H1 (cell line): ENCODE results near the gene MYH10. TPM values are rescaled to one million over a fixed set of nuclear protein-coding genes. Genes with fewer than 3 reads are reported as not detected.

Experiments
- CTCF ChIA-PET: fragments of 300-600 bp; sonication (Branson Sonifier 250); formaldehyde crosslinking; loops from one replicate; lab custom pipeline; 2021; ENCODE audit not compliant: partially characterized antibody; lab: Charles Lee
- POLR2A ChIA-PET: fragments of 300-600 bp; sonication (Branson Sonifier 250); formaldehyde crosslinking; loops from one replicate; lab custom pipeline; 2021; ENCODE audit warnings: inconsistent platforms; ENCODE audit not compliant: partially characterized antibody; lab: Charles Lee
- DNase-seq, 2 experiments: peaks; one replicate each; pipeline versions ENCODE4 v3.0.0 to v3.0.0-alpha.2; 2010 to 2022; ENCODE audit warnings: low spot score in 2 of 2, low read depth in 1 of 2, mixed read lengths in 1 of 2
- FAIRE-seq: peaks from 2 replicates; lab custom pipeline; 2011; peaks lifted over from hg19 to GRCh38; lab: Jason Lieb, UNC
- H2AFZ ChIP-seq: 2 replicates; pipeline ENCODE4 v1.8.1; 2012; ENCODE audit warnings: low read length, inconsistent platforms
- H2AK5ac ChIP-seq: 2 replicates; pipeline ENCODE4 v1.6.1; 2013; ENCODE audit warnings: low read depth, low read length
- H2BK120ac ChIP-seq: replicated peaks from 2 replicates; pipeline ENCODE3; 2013; ENCODE audit warnings: low read depth, low read length, inconsistent platforms
- H2BK12ac ChIP-seq: 2 replicates; pipeline ENCODE4 v1.6.1; 2013; ENCODE audit warnings: low read depth, low read length
- H2BK15ac ChIP-seq: 2 replicates; pipeline ENCODE4 v1.6.1; 2013; ENCODE audit warnings: low read length
- H2BK20ac ChIP-seq: 2 replicates; pipeline ENCODE4 v1.6.1; 2013; ENCODE audit warnings: low read length
- H2BK5ac ChIP-seq: 2 replicates; pipeline ENCODE4 v1.6.1; 2013; ENCODE audit warnings: low read depth, low read length
- H3K14ac ChIP-seq: 2 replicates; pipeline ENCODE4 v1.6.1; 2013; ENCODE audit warnings: inconsistent platforms; ENCODE audit not compliant: insufficient read length
- H3K18ac ChIP-seq: 2 replicates; pipeline ENCODE4 v1.6.1; 2013; ENCODE audit warnings: low read length; ENCODE audit errors: extremely low read depth
- H3K23ac ChIP-seq: 2 replicates; pipeline ENCODE4 v1.6.1; 2013; ENCODE audit warnings: inconsistent platforms; ENCODE audit not compliant: insufficient read length
- H3K23me2 ChIP-seq: 2 replicates; pipeline ENCODE4 v1.6.1; 2013; ENCODE audit warnings: low read depth, low read length
- H3K27ac ChIP-seq: 2 replicates; pipeline ENCODE4 v1.6.1; 2011; ENCODE audit warnings: low read depth, low read length, inconsistent platforms
- H3K27me3 ChIP-seq, 4 experiments: replicated peaks in 1 of 4; 1 replicate in 1 of 4; 2 replicates in 3 of 4; pipeline versions ENCODE4 v1.6.1 to v1.8.1; 2011 to 2013; ENCODE audit warnings: low read length in 3 of 4, mild to moderate bottlenecking in 3 of 4, inconsistent platforms in 2 of 4, mixed read lengths in 2 of 4, moderate library complexity in 1 of 4; ENCODE audit not compliant: control insufficient read depth in 3 of 4, insufficient read depth in 3 of 4; ENCODE audit errors: extremely low read depth in 1 of 4
- H3K36me3 ChIP-seq, 4 experiments: 2 replicates each; pipeline versions ENCODE4 v1.6.1 to v1.8.1; 2011 to 2013; ENCODE audit warnings: mild to moderate bottlenecking in 4 of 4, low read length in 3 of 4, moderate library complexity in 2 of 4, control low read depth in 1 of 4, inconsistent platforms in 1 of 4; ENCODE audit not compliant: insufficient read depth in 4 of 4, control insufficient read depth in 2 of 4
- H3K4ac ChIP-seq: replicated peaks from 2 replicates; pipeline ENCODE3; 2013; ENCODE audit warnings: low read length, low read depth, mixed read lengths, inconsistent platforms; ENCODE audit not compliant: insufficient read length
- H3K4me1 ChIP-seq, 4 experiments: replicated peaks in 1 of 4; 1 replicate in 1 of 4; 2 replicates in 3 of 4; pipeline versions ENCODE4 v1.6.1 to v1.8.1; 2011 to 2013; ENCODE audit warnings: low read length in 3 of 4, inconsistent platforms in 2 of 4, mixed read lengths in 1 of 4; ENCODE audit not compliant: insufficient read depth in 4 of 4, control insufficient read depth in 3 of 4
- H3K4me2 ChIP-seq, 2 experiments: 2 replicates each; pipeline versions ENCODE4 v1.6.1 to v1.8.1; 2011 to 2013; ENCODE audit warnings: low read depth in 2 of 2, low read length in 2 of 2, control low read depth in 1 of 2, inconsistent platforms in 1 of 2, mild to moderate bottlenecking in 1 of 2; ENCODE audit not compliant: insufficient read depth in 1 of 2
- H3K4me3 ChIP-seq, 4 experiments: fragments of 200-600, 300-600 bp in 1 of 4; sonication (generic), shearing (Covaris generic), sonication (Bioruptor Twin) in 1 of 4; 2 replicates each; pipeline versions ENCODE4 v1.5.1 to v1.8.1; 2011 to 2016; ENCODE audit warnings: low read length in 4 of 4, low read depth in 3 of 4, control low read depth in 2 of 4, inconsistent platforms in 2 of 4, mild to moderate bottlenecking in 2 of 4, mixed read lengths in 1 of 4, moderate library complexity in 1 of 4; ENCODE audit not compliant: insufficient read depth in 2 of 4; ENCODE audit errors: extremely low read depth in 1 of 4
- H3K56ac ChIP-seq: replicated peaks from 2 replicates; pipeline ENCODE3; 2013; ENCODE audit warnings: low read depth, mild to moderate bottlenecking, mixed read lengths, low read length, inconsistent platforms; ENCODE audit not compliant: insufficient read length
- H3K79me1 ChIP-seq: 2 replicates; pipeline ENCODE4 v1.6.1; 2013; ENCODE audit warnings: low read depth, low read length, control low read depth
- H3K79me2 ChIP-seq, 2 experiments: 2 replicates each; pipeline versions ENCODE4 v1.6.1 to v1.8.1; 2012 to 2013; ENCODE audit warnings: low read length in 2 of 2, mild to moderate bottlenecking in 2 of 2, inconsistent platforms in 1 of 2; ENCODE audit not compliant: insufficient read depth in 2 of 2, control insufficient read depth in 1 of 2
- H3K9ac ChIP-seq, 4 experiments: replicated peaks in 1 of 4; 1 replicate in 1 of 4; 2 replicates in 3 of 4; pipeline versions ENCODE4 v1.6.1 to v1.8.1; 2011 to 2013; ENCODE audit warnings: low read depth in 3 of 4, low read length in 3 of 4, control low read depth in 2 of 4, mild to moderate bottlenecking in 2 of 4, moderate library complexity in 2 of 4, inconsistent platforms in 1 of 4; ENCODE audit errors: extremely low read depth in 1 of 4
- H3K9me3 ChIP-seq, 2 experiments: 2 replicates each; pipeline versions ENCODE4 v1.6.1 to v1.8.1; 2012 to 2013; ENCODE audit warnings: mild to moderate bottlenecking in 2 of 2, moderate library complexity in 2 of 2, control low read depth in 1 of 2, inconsistent platforms in 1 of 2, low read depth in 1 of 2, low read length in 1 of 2, mixed read lengths in 1 of 2; ENCODE audit not compliant: insufficient read depth in 2 of 2
- H4K20me1 ChIP-seq, 2 experiments: replicated peaks in 1 of 2; 2 replicates each; pipeline versions ENCODE3 to v1.8.1; 2011 to 2013; ENCODE audit warnings: inconsistent platforms in 2 of 2, low read length in 2 of 2, mild to moderate bottlenecking in 1 of 2; ENCODE audit not compliant: insufficient read depth in 2 of 2, control insufficient read depth in 1 of 2
- H4K5ac ChIP-seq: 2 replicates; pipeline ENCODE4 v1.6.1; 2013; ENCODE audit warnings: low read length, low read depth, mixed read lengths, inconsistent platforms; ENCODE audit not compliant: insufficient read length
- H4K8ac ChIP-seq: 2 replicates; pipeline ENCODE4 v1.8.0; 2013; ENCODE audit warnings: mild to moderate bottlenecking, moderate library complexity, low read length, inconsistent platforms; ENCODE audit not compliant: insufficient read depth; ENCODE audit errors: extremely low read depth
- H4K91ac ChIP-seq: replicated peaks from 2 replicates; pipeline ENCODE3; 2013; ENCODE audit warnings: low read length, mixed read lengths, inconsistent platforms; ENCODE audit not compliant: insufficient read length
- EZH2 ChIP-seq: fragments of 200-600 bp; sonication (generic); IDR thresholded peaks from 2 replicates; pipeline ENCODE4 v1.7.1; 2012; ENCODE audit warnings: low read depth, mild to moderate bottlenecking, moderate library complexity, low read length, inconsistent platforms; ENCODE audit not compliant: severe bottlenecking
- FOSL1 ChIP-seq: IDR thresholded peaks from 2 replicates; pipeline ENCODE4 v1.6.1; 2011; ENCODE audit warnings: mild to moderate bottlenecking, low read depth, low read length, moderate library complexity; ENCODE audit not compliant: insufficient read depth
- GTF2F1 ChIP-seq: IDR thresholded peaks from 2 replicates; pipeline ENCODE4 v1.6.1; 2012; ENCODE audit warnings: low read depth, low read length, improper control_type of control experiment, borderline replicate concordance
- RBBP5 ChIP-seq: IDR thresholded peaks from 2 replicates; pipeline ENCODE4 v1.7.1; 2012; ENCODE audit warnings: low read depth, mild to moderate bottlenecking, inconsistent platforms, low read length, moderate library complexity, borderline replicate concordance
- SP2 ChIP-seq: IDR thresholded peaks from 2 replicates; pipeline ENCODE4 v1.6.1; 2012; ENCODE audit warnings: mild to moderate bottlenecking, low read length, inconsistent platforms
- SUZ12 ChIP-seq: fragments of 200-600 bp; sonication (generic); IDR thresholded peaks from 2 replicates; pipeline ENCODE4 v1.6.1; 2012; ENCODE audit warnings: mild to moderate bottlenecking, inconsistent platforms, low read length, moderate library complexity, mixed read lengths
- USF2 ChIP-seq: IDR thresholded peaks from 2 replicates; pipeline ENCODE4 v1.6.1; 2011; ENCODE audit warnings: low read length, improper control_type of control experiment
- WGBS, 2 experiments: shearing (Covaris generic) in 1 of 2; methylation state at CpG; one replicate each; pipeline versions ENCODE4 v1.1.6 to v1.1.7; 2013 to 2015; ENCODE audit warnings: low lambda C conversion rate in 2 of 2, mixed read lengths in 2 of 2, inconsistent platforms in 1 of 2, low coverage in 1 of 2, missing lambda C conversion rate in 1 of 2; ENCODE audit not compliant: insufficient replicate concordance in 2 of 2, insufficient coverage in 1 of 2, insufficient read length in 1 of 2; ENCODE audit errors: extremely low coverage in 1 of 2, missing lambda C conversion rate in 1 of 2; 5-methylcytosine and 5-hydroxymethylcytosine counted together
- polyA plus RNA-seq, 7 experiments: library from polyadenylated mRNA; depleted of rRNA in 3 of 7; stranded (reverse) in 5 of 7; unstranded in 2 of 7; fragments of >200 nt in 5 of 7; fragments of 200-250 nt in 2 of 7; gene quantifications; 1 replicate in 5 of 7; 2 replicates in 1 of 7; 4 replicates in 1 of 7; pipeline versions ENCODE4 v1.2.1 to v1.2.3, GENCODE V29; 2011 to 2013; ENCODE audit warnings: missing spikeins in 2 of 7, mixed read lengths in 2 of 7
- total RNA-seq: library from RNA; stranded (reverse); fragmentation: NEBNext Ultra II Directional; extraction: Animal tissue kit (Norgen Biotek cat#: 25700); gene quantifications from 2 replicates; pipeline ENCODE4 v1.2.1, GENCODE V29; 2021

The MYH10 gene
- total and polyA plus RNA-seq, 2 of the 8 experiments (the other 6 are each of a cell fraction or from before 2014, with no cell fraction given): 64.1 to 289 TPM

GRCh38 chr17:8598913-8599312, 31.6 kb downstream of the MYH10 start:
- H3K27me3 ChIP-seq: no peaks in the 10 kb centered on the region
- H4K8ac ChIP-seq: no peak overlapping the region
- no peak overlapping the region for H2AK5ac ChIP-seq
- no peak overlapping the region for H3K14ac ChIP-seq
- H3K4me2 ChIP-seq: no peak overlapping the region
- DNase-seq (no peak), FAIRE-seq (no peak)
- 79% methylated on average over 1 of the region's 1 CpG; no CpG with 5 or more reads in 1 of the 2 experiments for WGBS, 2 experiments
- ChIA-PET POLR2A (interaction anchor here (0.8 to 1.3 kb wide), 3 partner anchors 9 to 32 kb away, joined by 3 read pairs; partner anchors contain the start of gene MYH10), CTCF (interaction anchor here (1.1 kb wide), 1 partner anchor 17 kb away, joined by 3 read pairs; no protein-coding TSS in a partner anchor)
- H3K18ac ChIP-seq: no peak overlapping the region
- H4K91ac ChIP-seq: no peak overlapping the region
- H4K5ac ChIP-seq: no peak overlapping the region
- no peak overlapping the region for H3K4ac ChIP-seq
- no peak overlapping the region for H2BK12ac ChIP-seq
- H3K79me1 ChIP-seq: peaks cover 7% of the 10 kb centered on the region
- no peak overlapping the region for H2BK20ac ChIP-seq
- no peaks in the 10 kb centered on the region for H3K23me2 ChIP-seq
- H2AFZ ChIP-seq: no peak overlapping the region
- H3K4me1 ChIP-seq: no peaks in the 10 kb centered on the region; a peak in 1 of 7 replicates
- H3K9ac ChIP-seq: no peak overlapping the region
- H3K9me3 ChIP-seq: no peaks in the 10 kb centered on the region
- H3K79me2 ChIP-seq: peaks cover 3 to 79% of the 10 kb centered on the region in 2 experiments; a peak in 3 of 4 replicates
- H2BK120ac ChIP-seq: no peak overlapping the region
- H2BK15ac ChIP-seq: no peak overlapping the region
- H3K23ac ChIP-seq: no peak overlapping the region
- peaks cover 3 to 38% (median 5%) of the 10 kb centered on the region in 4 experiments; a peak in 6 of 8 replicates for H3K36me3 ChIP-seq
- no peak overlapping the region for H2BK5ac ChIP-seq
- no peak overlapping the region for H3K27ac ChIP-seq
- peaks cover 5 to 11% of the 10 kb centered on the region in 2 experiments for H4K20me1 ChIP-seq
- TF ChIP-seq RBBP5 (no peak), FOSL1 (no peak), GTF2F1 (no peak), SP2 (no peak), USF2 (no peak), EZH2 (no peak), SUZ12 (no peak)
- H3K4me3 ChIP-seq: no peak overlapping the region
- H3K56ac ChIP-seq: no peak overlapping the region
